H9 (cell line): ENCODE measurements around the gene XRCC6. TPM values are rescaled to one million over a fixed set of nuclear protein-coding genes. Genes with fewer than 3 reads are reported as not detected.
"Not testable (repeated sequence)": the region's sequence is repeated elsewhere in the genome, so short reads cannot be mapped to it uniquely, and the experiment has no call there.

Source experiments
- DNase-seq: peaks from one replicate; pipeline ENCODE4 v3.0.0-alpha.2; 2017
- H2AFZ ChIP-seq: one replicate; pipeline ENCODE4 v1.6.1; 2013; ENCODE audit warnings: mild to moderate bottlenecking, low read length, control low read depth, moderate library complexity
- H2AK5ac ChIP-seq: 2 replicates; pipeline ENCODE4 v1.6.1; 2013; ENCODE audit warnings: low read length, control low read depth, mixed read lengths; ENCODE audit not compliant: insufficient read length
- H2BK120ac ChIP-seq: one replicate; pipeline ENCODE4 v1.6.1; 2013; ENCODE audit warnings: low read depth, mild to moderate bottlenecking, low read length, control low read depth, inconsistent platforms; ENCODE audit not compliant: poor library complexity, severe bottlenecking
- H2BK12ac ChIP-seq: 2 replicates; pipeline ENCODE4 v1.6.1; 2013; ENCODE audit warnings: low read length, control low read depth, mixed read lengths, low read depth; ENCODE audit not compliant: insufficient read length
- H2BK15ac ChIP-seq: 2 replicates; pipeline ENCODE4 v1.6.1; 2013; ENCODE audit warnings: low read depth, low read length, control low read depth
- H2BK20ac ChIP-seq: one replicate; pipeline ENCODE4 v1.6.1; 2013; ENCODE audit warnings: low read depth, mild to moderate bottlenecking, low read length, control low read depth, inconsistent platforms; ENCODE audit not compliant: poor library complexity, severe bottlenecking
- H2BK5ac ChIP-seq: 2 replicates; pipeline ENCODE4 v1.6.1; 2013; ENCODE audit warnings: low read length, control low read depth, mixed read lengths; ENCODE audit not compliant: insufficient read length
- H3K14ac ChIP-seq: 2 replicates; pipeline ENCODE4 v1.6.1; 2013; ENCODE audit warnings: low read length, control low read depth; ENCODE audit not compliant: insufficient read depth
- H3K18ac ChIP-seq: 2 replicates; pipeline ENCODE4 v1.6.1; 2013; ENCODE audit warnings: low read depth, mild to moderate bottlenecking, mixed read lengths, low read length, control low read depth; ENCODE audit not compliant: insufficient read length
- H3K23ac ChIP-seq: 2 replicates; pipeline ENCODE4 v1.6.1; 2013; ENCODE audit warnings: low read length, control low read depth, mixed read lengths, low read depth; ENCODE audit not compliant: insufficient read length
- H3K23me2 ChIP-seq: 2 replicates; pipeline ENCODE4 v1.6.1; 2013; ENCODE audit warnings: low read depth, mild to moderate bottlenecking, mixed read lengths, low read length, control low read depth; ENCODE audit not compliant: insufficient read length, poor library complexity, severe bottlenecking
- H3K27ac ChIP-seq: 2 replicates; pipeline ENCODE4 v1.5.1; 2013; ENCODE audit warnings: low read length, control low read depth, mixed read lengths, low read depth; ENCODE audit not compliant: insufficient read length
- H3K27me3 ChIP-seq: 2 replicates; pipeline ENCODE4 v1.6.1; 2013; ENCODE audit warnings: low read length, control low read depth, inconsistent platforms; ENCODE audit not compliant: insufficient read depth
- H3K4ac ChIP-seq: 2 replicates; pipeline ENCODE4 v1.6.1; 2013; ENCODE audit warnings: low read depth, mild to moderate bottlenecking, control low read depth, inconsistent platforms, low read length, moderate library complexity
- H3K4me1 ChIP-seq: 2 replicates; pipeline ENCODE4 v1.6.1; 2013; ENCODE audit warnings: low read length, control low read depth, inconsistent platforms; ENCODE audit not compliant: insufficient read depth
- H3K4me2 ChIP-seq: 2 replicates; pipeline ENCODE4 v1.6.1; 2013; ENCODE audit warnings: low read length, control low read depth, mixed read lengths; ENCODE audit not compliant: insufficient read length, insufficient read depth
- H3K56ac ChIP-seq: 2 replicates; pipeline ENCODE4 v1.6.1; 2013; ENCODE audit warnings: low read depth, mild to moderate bottlenecking, mixed read lengths, low read length, control low read depth; ENCODE audit not compliant: insufficient read length
- H3K79me1 ChIP-seq: 2 replicates; pipeline ENCODE4 v1.6.1; 2013; ENCODE audit warnings: low read depth, mild to moderate bottlenecking, moderate library complexity, low read length, control low read depth, inconsistent platforms; ENCODE audit not compliant: insufficient read depth, poor library complexity, severe bottlenecking
- H3K79me2 ChIP-seq: 2 replicates; pipeline ENCODE4 v1.6.1; 2013; ENCODE audit warnings: low read length, control low read depth, inconsistent platforms; ENCODE audit not compliant: insufficient read depth
- H3K9ac ChIP-seq: 2 replicates; pipeline ENCODE4 v1.6.1; 2013; ENCODE audit warnings: low read length, control low read depth, mixed read lengths; ENCODE audit not compliant: insufficient read length; ENCODE audit errors: extremely low read depth
- H3K9me3 ChIP-seq: one replicate; pipeline ENCODE4 v1.6.1; 2013; ENCODE audit warnings: low read depth, low read length, inconsistent platforms; ENCODE audit not compliant: control insufficient read depth
- H3T11ph ChIP-seq: one replicate; pipeline ENCODE4 v1.6.1; 2013; ENCODE audit warnings: mild to moderate bottlenecking, low read length, control low read depth, inconsistent platforms
- H4K20me1 ChIP-seq: one replicate; pipeline ENCODE4 v1.6.1; 2013; ENCODE audit not compliant: control insufficient read depth, insufficient read length, insufficient read depth
- H4K5ac ChIP-seq: 2 replicates; pipeline ENCODE4 v1.6.1; 2013; ENCODE audit warnings: low read depth, mild to moderate bottlenecking, mixed read lengths, low read length, control low read depth; ENCODE audit not compliant: insufficient read length
- H4K8ac ChIP-seq: replicated peaks from 2 replicates; pipeline ENCODE4 v1.6.1; 2013; ENCODE audit warnings: low read length, control low read depth, mixed read lengths, low read depth; ENCODE audit not compliant: insufficient read length
- H4K91ac ChIP-seq: 2 replicates; pipeline ENCODE4 v1.6.1; 2013; ENCODE audit warnings: low read depth, mild to moderate bottlenecking, moderate library complexity, mixed read lengths, low read length, control low read depth; ENCODE audit not compliant: insufficient read length
- H3K27ac Mint-ChIP-seq, 3 experiments: 2 replicates in 2 of 3; 3 replicates in 1 of 3; pipeline ENCODE4 v1.8.0; 2020 to 2021; ENCODE audit warnings: mixed read lengths in 3 of 3, mild to moderate bottlenecking in 1 of 3, moderate library complexity in 1 of 3
- H3K27me3 Mint-ChIP-seq: 2 replicates; pipeline ENCODE4 v1.8.0; 2021; ENCODE audit warnings: low read depth, mild to moderate bottlenecking, moderate library complexity, mixed read lengths
- H3K36me3 Mint-ChIP-seq, 3 experiments: 2 replicates in 2 of 3; 3 replicates in 1 of 3; pipeline ENCODE4 v1.8.0; 2020 to 2021; ENCODE audit warnings: low read depth in 3 of 3, mixed read lengths in 3 of 3; ENCODE audit not compliant: insufficient read depth in 1 of 3
- H3K4me1 Mint-ChIP-seq, 2 experiments: 2 replicates each; pipeline ENCODE4 v1.8.0; 2020; ENCODE audit warnings: mixed read lengths in 2 of 2
- H3K4me3 Mint-ChIP-seq, 2 experiments: 2 replicates in 1 of 2; 3 replicates in 1 of 2; pipeline ENCODE4 v1.8.0; 2020 to 2021; ENCODE audit warnings: mild to moderate bottlenecking in 2 of 2, mixed read lengths in 2 of 2, moderate library complexity in 1 of 2
- H3K9me3 Mint-ChIP-seq, 2 experiments: 2 replicates in 1 of 2; 3 replicates in 1 of 2; pipeline ENCODE4 v1.8.0; 2020; ENCODE audit warnings: mild to moderate bottlenecking in 2 of 2, mixed read lengths in 2 of 2, moderate library complexity in 1 of 2
- CTCF ChIP-seq: fragments of 200-600 bp; sonication (generic); conservative IDR thresholded peaks from 3 replicates; pipeline ENCODE4 v1.8.0; 2021; ENCODE audit warnings: antibody characterized with exemption, mild to moderate bottlenecking
- WGBS: extraction: QIAGEN DNeasy Blood & Tissue Kit; methylation state at CpG from one replicate; pipeline ENCODE4 v1.1.7; 2013; ENCODE audit warnings: missing lambda C conversion rate, low lambda C conversion rate, mixed read lengths; ENCODE audit not compliant: insufficient read length; ENCODE audit errors: extremely low coverage; 5-methylcytosine and 5-hydroxymethylcytosine counted together
- total RNA-seq: library from RNA; stranded (reverse); gene quantifications from 2 replicates; pipeline ENCODE4 v1.2.1, GENCODE V29; 2021

Gene XRCC6
- total RNA-seq, 1 experiment from 2014 or later: 461 TPM

DNA sequence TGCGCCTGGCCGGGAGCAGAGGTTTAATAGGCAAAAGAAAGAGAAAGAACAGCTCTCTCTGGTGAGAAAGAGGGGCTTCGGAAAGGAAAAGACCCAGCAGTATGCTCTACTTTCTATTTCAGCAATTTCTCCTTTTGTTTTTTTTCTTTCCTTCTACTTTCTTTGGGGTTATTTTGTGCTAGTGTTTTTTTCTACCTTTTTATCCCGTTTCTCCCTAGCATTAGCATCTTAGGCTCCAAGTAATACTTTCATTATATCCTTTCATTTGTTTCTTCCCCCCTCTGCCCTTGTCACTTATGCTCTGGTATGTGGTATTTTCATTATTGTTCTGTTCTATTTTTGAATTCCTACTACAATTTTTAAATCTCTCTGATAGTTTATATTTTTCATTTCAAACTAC is 63.1 kb downstream of the XRCC6 start:
- H3K36me3 Mint-ChIP-seq: peaks cover 15 to 22% (median 18%) of the 10 kb centered on the region in 3 experiments; a peak in 6 of 7 replicates
- Histone ChIP-seq H3K27me3 (no peaks in the 10 kb centered on the region), H3K4me2 (no peak overlapping the region), H3K56ac (no peak overlapping the region), H3K23ac (no peak overlapping the region), H4K8ac (no peak overlapping the region), H4K20me1 (no peaks in the 10 kb centered on the region), H2BK12ac (no peak overlapping the region), H3K9ac (no peak overlapping the region), H4K5ac (no peak overlapping the region), H3K79me1 (no peaks in the 10 kb centered on the region), H2BK120ac (no peak overlapping the region), H3K79me2 (peaks cover 28% of the 10 kb centered on the region; the same call in 1 of the 2 replicates), H3K4ac (no peak overlapping the region), H2BK20ac (no peak overlapping the region), H4K91ac (no peak overlapping the region), H3K18ac (no peak overlapping the region), H3K9me3 (no peaks in the 10 kb centered on the region), H3K27ac (no peak overlapping the region), H2AK5ac (no peak overlapping the region), H2BK15ac (no peak overlapping the region), H2BK5ac (no peak overlapping the region), H3K4me1 (no peaks in the 10 kb centered on the region), H3K14ac (no peak overlapping the region), H3T11ph (no peak overlapping the region), H3K23me2 (peaks cover 18% of the 10 kb centered on the region), H2AFZ (no peak overlapping the region)
- no peaks in the 10 kb centered on the region for H3K9me3 Mint-ChIP-seq
- H3K27me3 Mint-ChIP-seq: no peaks in the 10 kb centered on the region
- DNase-seq: no peak
- no CpG with 5 or more reads among the region's 4 CpGs for WGBS
- no peak overlapping the region for H3K4me3 Mint-ChIP-seq
- H3K27ac Mint-ChIP-seq: no peak overlapping the region
- peaks cover 9 to 10% of the 10 kb centered on the region in 2 experiments for H3K4me1 Mint-ChIP-seq
- no peak for TF ChIP-seq CTCF

- H3T11ph ChIP-seq, H4K20me1 ChIP-seq, H3K18ac ChIP-seq, H2BK15ac ChIP-seq, H4K91ac ChIP-seq, H2BK12ac ChIP-seq, H2AK5ac ChIP-seq, H3K27ac ChIP-seq, H3K14ac ChIP-seq, H3K9ac ChIP-seq, H3K27me3 ChIP-seq, H3K56ac ChIP-seq, H3K4me2 ChIP-seq, H2BK20ac ChIP-seq, H2BK120ac ChIP-seq, H3K23ac ChIP-seq, DNase-seq, H2AFZ ChIP-seq, H3K79me1 ChIP-seq, H4K8ac ChIP-seq, H2BK5ac ChIP-seq, H3K4me1 ChIP-seq, H3K4ac ChIP-seq, H3K27me3 Mint-ChIP-seq, H3K9me3 ChIP-seq, H3K9me3 Mint-ChIP-seq, H4K5ac ChIP-seq, H3K27ac Mint-ChIP-seq, H3K36me3 Mint-ChIP-seq, H3K4me1 Mint-ChIP-seq: not testable (repeated sequence)
- WGBS: no CpG with 5 or more reads among the region's 11 CpGs
- H3K4me3 Mint-ChIP-seq: peak overlapping the region; percentile 92 to 99; a peak in 4 of 5 replicates
- Histone ChIP-seq H3K79me2 (peaks cover 22% of the 10 kb centered on the region; the same call in 1 of the 2 replicates), H3K23me2 (peaks cover 15% of the 10 kb centered on the region)
Observed at GRCh38 chr22:41686890-41687289, 65.8 kb downstream of the XRCC6 start.
